ENCODE measurements around the gene LDAH. TPM values are rescaled to one million over a fixed set of nuclear protein-coding genes. Genes with fewer than 3 reads are reported as not detected.

The LDAH gene
- total RNA-seq, 1 donor = 25.0 TPM

DNA sequence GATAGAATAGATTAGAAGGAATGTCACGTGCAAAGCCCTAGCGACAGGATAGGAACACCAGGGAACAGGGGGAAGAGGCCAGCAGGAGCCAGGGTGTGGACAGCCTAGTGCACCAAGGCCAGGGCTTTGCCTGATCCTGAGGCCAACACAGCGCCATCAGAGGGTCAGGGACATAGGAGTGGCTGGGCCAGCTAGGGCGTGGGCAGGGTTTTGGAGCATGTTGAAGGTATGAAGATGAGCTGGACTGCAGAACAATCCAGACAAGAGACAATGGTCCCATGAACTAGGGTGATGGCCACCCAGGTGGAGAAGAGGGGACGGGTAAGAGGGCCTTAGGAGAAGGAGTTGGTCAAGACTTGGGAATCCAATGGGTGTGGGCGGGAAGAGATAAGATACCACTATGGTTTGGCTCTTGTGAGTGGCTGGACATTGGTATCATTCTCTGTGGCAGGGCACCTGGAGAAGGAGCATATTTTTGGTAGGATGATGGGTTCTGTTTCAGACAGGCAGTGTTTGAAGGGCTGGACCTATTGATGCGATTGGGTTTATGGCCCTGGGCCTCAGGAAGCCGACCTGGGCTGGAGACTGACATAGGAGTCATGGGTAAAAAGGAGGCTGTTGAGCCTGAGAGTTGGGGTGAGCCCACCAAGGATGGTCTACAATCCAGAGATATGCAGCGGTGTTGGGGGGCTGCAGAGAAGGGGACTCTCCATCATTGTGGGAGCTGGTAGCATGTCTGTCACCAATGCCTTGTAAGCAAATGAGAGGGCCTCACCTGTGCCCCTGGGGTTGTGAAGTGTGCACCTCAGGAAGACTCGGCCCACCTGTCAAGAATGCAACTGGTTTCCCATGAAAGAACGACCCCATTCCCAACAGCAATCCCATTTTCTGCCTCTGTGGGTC lies 170.0 kb downstream of the LDAH start:
- no peak overlapping the region for H3K4me3 ChIP-seq (ENCODE audit: low read depth, low read length)
- TF ChIP-seq, protein P1, sequence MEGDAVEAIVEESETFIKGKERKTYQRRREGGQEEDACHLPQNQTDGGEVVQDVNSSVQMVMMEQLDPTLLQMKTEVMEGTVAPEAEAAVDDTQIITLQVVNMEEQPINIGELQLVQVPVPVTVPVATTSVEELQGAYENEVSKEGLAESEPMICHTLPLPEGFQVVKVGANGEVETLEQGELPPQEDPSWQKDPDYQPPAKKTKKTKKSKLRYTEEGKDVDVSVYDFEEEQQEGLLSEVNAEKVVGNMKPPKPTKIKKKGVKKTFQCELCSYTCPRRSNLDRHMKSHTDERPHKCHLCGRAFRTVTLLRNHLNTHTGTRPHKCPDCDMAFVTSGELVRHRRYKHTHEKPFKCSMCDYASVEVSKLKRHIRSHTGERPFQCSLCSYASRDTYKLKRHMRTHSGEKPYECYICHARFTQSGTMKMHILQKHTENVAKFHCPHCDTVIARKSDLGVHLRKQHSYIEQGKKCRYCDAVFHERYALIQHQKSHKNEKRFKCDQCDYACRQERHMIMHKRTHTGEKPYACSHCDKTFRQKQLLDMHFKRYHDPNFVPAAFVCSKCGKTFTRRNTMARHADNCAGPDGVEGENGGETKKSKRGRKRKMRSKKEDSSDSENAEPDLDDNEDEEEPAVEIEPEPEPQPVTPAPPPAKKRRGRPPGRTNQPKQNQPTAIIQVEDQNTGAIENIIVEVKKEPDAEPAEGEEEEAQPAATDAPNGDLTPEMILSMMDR (IDR thresholded peaks at IDR 0.05; ENCODE audit: insufficient read depth, low read depth, low read length) = no peak
- DNase-seq (ENCODE audit: low read depth) = no peak

DNA sequence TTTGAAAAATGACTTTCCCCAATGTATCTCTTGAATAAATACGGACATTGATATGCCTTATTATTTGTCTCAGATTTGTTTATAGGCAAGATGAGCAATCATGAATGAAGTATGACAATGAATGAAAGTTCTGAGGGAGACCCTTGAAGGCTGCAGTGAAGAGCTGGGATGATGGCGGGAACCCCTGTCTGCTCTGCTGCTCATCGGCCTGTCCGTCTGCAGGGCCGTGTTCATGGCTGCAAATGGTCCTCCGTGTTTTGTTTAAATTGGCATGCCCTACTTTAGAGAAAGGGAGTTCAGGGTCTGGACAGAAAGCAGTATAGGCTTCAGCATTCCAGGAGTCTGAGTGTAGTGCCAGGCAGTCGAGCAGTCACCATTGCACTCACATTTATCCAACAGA lies 170.8 kb downstream of the LDAH start:
- no peak overlapping the region for H3K4me3 ChIP-seq (ENCODE audit: low read depth, low read length)
- TF ChIP-seq, protein P1 (IDR thresholded peaks at IDR 0.05; ENCODE audit: insufficient read depth, low read depth, low read length) = no peak
- no peak for DNase-seq (ENCODE audit: low read depth)

DNA sequence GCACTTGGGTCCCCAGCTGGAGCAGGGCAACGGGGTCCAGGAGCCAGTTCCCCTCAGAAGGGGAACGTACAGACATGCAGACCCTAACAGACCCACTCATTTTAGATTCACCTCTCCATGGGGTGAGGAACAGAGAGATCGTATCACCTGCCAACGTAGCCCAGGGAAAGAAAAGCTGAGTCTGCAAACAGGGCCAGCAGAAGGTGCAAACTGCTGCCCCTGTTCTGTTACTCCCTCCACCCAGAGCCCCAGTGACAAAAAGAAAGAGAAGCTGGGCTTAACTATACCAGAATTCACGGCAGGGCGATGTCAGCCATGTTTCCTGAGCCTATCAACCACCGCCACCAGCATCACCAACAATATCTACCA lies 171.2 kb downstream of the LDAH start:
- TF ChIP-seq, protein P1 (IDR thresholded peaks at IDR 0.05; ENCODE audit: insufficient read depth, low read depth, low read length) = no peak
- no peak for DNase-seq (ENCODE audit: low read depth)
- H3K4me3 ChIP-seq (ENCODE audit: low read depth, low read length) = peak overlapping the region; percentile 94

DNA sequence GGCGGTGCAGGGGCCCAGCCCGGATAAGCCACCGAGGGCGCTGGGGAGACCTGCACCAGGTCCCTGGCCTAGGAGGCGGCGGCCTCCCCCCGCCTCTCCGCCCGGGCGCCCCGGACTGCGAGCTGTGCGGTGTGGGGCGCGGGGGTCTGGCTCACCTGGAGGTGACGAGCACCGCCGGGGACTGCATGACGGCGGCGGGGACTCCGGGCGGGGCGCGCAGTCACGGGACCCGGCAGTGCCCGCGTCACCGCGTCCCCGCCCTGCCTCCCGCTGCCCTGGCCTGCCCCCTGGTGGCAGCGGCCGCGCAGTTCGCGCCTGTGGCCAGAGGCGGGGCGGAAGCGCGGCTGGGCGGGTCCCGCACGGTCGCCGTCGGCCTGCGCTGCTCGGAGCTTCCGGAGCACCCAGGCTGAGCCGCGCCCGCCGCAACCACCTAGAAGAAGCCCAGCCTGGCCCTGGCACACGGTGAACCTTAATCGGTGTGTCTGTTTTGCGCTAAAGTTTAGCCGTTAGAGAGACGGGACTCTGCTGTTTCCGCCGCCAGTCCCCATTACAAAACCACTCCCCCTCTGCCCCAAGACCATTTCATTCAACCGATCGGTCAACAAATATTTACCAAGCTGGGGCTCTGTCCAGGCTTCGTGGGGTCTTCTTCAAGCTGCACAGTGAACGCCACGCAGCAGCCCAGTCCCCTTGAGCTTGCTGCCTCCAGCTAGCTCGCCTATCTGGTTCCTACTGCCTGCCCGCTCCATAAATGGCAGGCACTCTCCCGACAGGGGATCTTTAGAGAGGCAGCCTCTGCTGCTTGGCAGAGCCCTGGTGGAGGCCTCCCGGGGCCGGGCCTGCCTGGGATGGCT lies 171.8 kb downstream of the LDAH start, which contains the start of gene HS1BP3:
Gene HS1BP3, minus strand, starts transcription at position 222 of the 854 bp plus-strand sequence. Its CDS starts 35 bp downstream, at position 187.
- TF ChIP-seq, protein P1 (IDR thresholded peaks at IDR 0.05; ENCODE audit: insufficient read depth, low read depth, low read length) = peak; percentile 65
- DNase-seq (ENCODE audit: low read depth) = peak; percentile 76
- peak within 1 kb of the TSS; percentile 94 for H3K4me3 ChIP-seq (ENCODE audit: low read depth, low read length)

DNA sequence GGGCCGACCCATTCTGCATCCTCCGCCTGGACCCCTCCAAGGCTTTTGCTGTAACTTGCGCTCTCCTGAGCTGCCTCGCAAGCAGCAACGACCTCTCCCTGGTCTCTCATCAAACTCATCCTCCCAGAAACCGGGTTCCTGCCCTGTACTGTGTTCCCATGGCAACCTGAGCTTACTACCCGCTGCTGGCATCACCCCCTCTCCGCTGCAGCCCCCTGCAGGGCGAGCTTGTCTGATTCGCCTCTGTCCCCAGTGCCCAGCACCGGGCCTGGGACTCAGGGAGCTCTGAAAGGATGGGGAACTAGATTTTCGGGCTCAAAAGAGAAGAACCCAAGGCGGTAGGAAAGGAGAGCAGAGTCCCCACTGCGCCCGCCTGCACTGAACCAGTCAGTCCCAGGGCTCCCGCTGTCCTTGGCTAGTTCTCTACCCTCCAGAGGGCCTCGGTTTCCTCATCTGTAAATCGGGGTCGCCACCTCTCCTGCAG lies 172.5 kb downstream of the LDAH start:
- peak; percentile 48 for DNase-seq (ENCODE audit: low read depth)
- H3K4me3 ChIP-seq (ENCODE audit: low read depth, low read length) = peak overlapping the region; percentile 94

DNA sequence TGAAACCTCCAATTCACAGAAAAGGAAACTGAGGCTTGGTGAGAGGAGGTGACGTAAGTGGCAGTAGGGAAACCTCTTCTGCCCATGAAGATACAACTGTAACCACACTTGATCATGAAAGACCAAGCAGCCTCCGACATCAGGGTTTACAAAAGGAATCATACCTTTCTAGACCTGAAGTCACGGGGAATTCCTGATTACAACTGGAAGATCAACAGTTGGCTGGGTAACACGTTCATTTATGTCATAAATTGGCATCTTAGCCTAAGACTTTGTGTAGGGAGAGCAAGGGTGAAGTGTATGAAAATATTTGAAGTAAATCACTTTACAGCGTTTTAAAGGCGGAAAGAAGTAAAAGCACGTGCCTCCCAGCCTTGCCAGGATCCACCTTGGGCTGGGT lies 172.9 kb downstream of the LDAH start:
- H3K4me3 ChIP-seq (ENCODE audit: low read depth, low read length) = peak overlapping the region; percentile 94
- DNase-seq (ENCODE audit: low read depth) = no peak
- TF ChIP-seq, protein P1 (IDR thresholded peaks at IDR 0.05; ENCODE audit: insufficient read depth, low read depth, low read length) = no peak

More for the DNA sequence above, 172.5 kb downstream of the LDAH start:
- TF ChIP-seq, protein P1 (IDR thresholded peaks at IDR 0.05; ENCODE audit: insufficient read depth, low read depth, low read length) = no peak

Data from fibroblast of villous mesenchyme (primary cell).